Stimulated activated CD4-positive, alpha-beta T cell treated with anti-CD3 and anti-CD28 coated beads, Interleukin-1b, Interleukin-23, amount 100 ng/mL, for 24 hours (primary cell): ENCODE data around the gene ZNF593.

Source experiments
- DNase-seq, 4 experiments: peaks; one replicate each; pipeline ENCODE4 v3.0.0-alpha.2; 2020; ENCODE audit warnings: low read depth in 4 of 4, low spot score in 1 of 4

ZNF593 gene

GRCh38 chr1:26168410-26169197 is 1.1 kb upstream of the ZNF593 start, which contains the start of gene C1orf232:
Gene C1orf232 (minus strand): TSS chr1:26168963. CDS start chr1:26168499, 464 bp downstream.
- no peak for DNase-seq

DNA sequence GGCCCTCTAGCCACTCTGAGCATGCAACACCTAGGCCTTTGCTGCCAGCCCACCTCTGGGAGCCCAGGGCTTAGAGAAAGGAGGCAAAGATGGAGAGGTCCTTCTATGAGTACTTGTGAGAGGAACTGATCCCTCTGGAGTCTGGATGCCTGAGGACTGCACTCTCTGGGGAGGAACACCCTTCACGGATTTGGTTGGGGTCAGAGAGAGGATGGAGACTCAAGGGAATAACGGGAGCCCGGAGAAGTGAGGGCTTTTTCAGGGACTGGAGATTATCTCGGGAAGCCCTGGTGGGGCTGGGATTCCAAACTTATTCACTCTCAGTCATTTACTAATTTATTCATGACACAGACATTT is 532 bp upstream of the ZNF593 start:
- no peak for DNase-seq

- DNase-seq = no peak
Measured at GRCh38 chr1:26170472-26170821, 739 bp downstream of the ZNF593 start.

GRCh38 chr1:26171084-26172072 is 1.7 kb downstream of the ZNF593 start, which contains the start of gene ZNF593OS:
Gene ZNF593OS (minus strand): TSS chr1:26171832. CDS start chr1:26171661, 171 bp downstream.
- DNase-seq = no peak

- no peak for DNase-seq
Measured at GRCh38 chr1:26175346-26175745, 5.6 kb downstream of the ZNF593 start.

- peak in 1 of 4 experiments; percentile 23 for DNase-seq
Measured at GRCh38 chr1:26177182-26177684, 7.5 kb downstream of the ZNF593 start, which contains the start of gene CNKSR1. Gene CNKSR1 (plus strand): TSS chr1:26177491. CDS start chr1:26177548, 57 bp downstream.

GRCh38 chr1:26180010-26180506 is 10.3 kb downstream of the ZNF593 start:
- no peak for DNase-seq

DNA sequence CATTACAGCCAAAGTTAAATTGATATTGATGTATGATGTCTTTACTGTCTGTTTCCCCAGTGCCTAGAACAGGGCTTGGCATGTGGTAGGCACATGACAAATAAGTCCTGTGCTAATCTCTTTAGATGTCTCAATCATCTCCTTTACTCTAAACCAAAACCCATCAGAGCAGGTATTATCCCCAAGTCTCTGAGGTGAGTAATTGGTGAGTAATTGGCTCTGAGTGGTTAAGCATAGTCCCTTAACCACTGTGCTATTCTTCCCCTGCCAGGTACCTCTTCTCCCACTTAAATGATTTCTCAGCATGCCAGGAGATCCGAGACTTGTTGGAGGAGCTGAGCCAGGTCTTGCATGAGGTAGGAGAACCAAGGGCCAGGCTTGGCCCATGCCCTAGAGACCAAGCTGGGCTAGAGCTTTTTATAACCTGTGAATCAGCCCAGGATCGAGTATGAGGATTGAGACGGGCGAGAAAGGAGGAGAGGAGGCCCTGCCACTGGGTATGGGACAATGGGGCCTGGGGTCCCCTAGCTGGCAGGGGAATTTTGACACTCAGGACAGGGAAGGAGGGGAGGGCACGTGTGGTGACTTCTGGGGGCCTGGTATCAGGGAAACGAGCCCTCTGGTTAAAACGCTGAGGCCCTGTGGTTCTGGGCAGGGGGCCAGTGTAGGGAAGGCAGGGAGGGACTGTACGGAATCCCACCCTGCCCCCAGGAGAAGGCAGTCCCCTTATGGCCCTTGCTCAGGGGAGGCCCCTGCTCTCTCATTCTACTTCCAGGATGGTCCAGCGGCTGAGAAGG is 12.1 kb downstream of the ZNF593 start:
- DNase-seq = no peak

DNA sequence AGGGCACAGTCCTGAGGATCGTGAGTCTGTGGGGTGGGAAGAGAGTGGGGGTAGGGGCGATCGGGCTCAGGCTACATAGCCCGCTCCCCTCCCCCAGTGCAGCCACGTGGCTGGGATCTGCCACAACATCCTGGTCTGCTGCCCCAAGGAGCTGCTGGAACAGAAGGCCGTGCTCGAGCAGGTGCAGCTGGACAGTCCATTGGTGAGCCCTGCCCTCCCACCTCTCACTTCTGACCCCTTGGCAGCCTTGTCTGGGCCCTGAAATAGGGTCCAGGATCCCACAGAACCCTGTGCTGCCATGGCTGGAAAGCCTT is 12.6 kb downstream of the ZNF593 start:
- DNase-seq = no peak

DNA sequence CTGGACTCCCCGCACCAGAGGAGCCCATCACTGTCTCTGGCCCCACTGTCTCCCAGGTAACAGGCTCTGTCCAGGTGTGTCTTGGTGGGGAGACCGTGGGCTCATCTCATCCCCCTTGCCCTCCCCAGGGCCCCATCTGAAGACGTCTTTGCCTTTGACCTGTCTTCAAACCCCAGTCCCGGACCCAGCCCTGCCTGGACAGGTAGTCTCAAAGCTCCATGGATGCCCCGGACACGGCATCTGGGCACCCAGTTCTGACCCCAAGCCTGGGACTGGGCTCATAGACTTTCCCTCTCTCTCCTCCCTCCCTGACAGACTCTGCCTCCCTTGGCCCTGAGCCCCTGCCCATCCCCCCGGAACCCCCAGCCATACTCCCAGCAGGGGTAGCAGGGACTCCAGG is 14.4 kb downstream of the ZNF593 start:
- no peak for DNase-seq

GRCh38 chr1:26184883-26185282 is 15.2 kb downstream of the ZNF593 start:
- DNase-seq = no peak

DNA sequence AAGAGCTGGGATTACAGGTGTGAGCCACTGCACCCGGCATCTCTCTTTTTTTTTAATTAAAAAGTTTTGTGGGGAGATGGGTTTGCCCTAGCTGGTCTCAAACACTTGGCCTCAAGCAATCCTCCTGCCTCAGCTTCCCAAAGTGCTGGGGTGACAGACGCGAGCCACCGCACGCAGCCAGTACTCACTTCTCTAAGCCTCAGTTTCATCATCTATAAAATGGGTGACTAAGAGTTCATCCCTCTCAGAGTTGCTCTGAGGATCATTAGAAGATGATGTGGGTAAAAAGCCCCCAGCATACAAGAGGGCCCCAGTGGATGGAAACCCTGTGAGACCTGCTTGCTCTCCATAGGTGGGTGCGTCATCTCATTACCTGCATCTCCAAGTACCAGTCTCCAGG is 18.2 kb downstream of the ZNF593 start:
- DNase-seq = no peak

DNA sequence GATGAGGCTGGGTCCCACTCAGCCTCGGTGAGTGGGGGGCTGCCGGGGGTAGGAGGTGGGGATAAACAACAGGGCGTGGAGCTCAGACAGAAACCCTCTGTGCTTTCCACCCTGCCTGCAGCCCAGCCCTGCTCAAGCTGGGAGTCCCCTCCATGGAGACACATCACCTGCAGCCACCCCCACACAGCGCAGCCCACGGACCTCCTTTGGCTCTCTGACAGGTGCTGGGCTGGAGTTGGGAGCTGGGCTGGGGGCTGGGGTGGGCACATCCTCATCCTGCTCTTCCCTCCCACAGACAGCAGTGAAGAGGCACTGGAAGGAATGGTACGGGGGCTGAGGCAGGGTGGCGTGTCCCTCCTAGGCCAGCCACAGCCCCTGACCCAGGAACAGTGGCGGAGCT is 18.8 kb downstream of the ZNF593 start:
- no peak for DNase-seq

GRCh38 chr1:26189331-26189730 is 19.6 kb downstream of the ZNF593 start:
- no peak for DNase-seq

- no peak for DNase-seq
Measured at GRCh38 chr1:26189751-26190275, 20.1 kb downstream of the ZNF593 start.

- DNase-seq = no peak
Measured at GRCh38 chr1:26190373-26190987, 20.8 kb downstream of the ZNF593 start, which contains the start of gene CATSPER4. Gene CATSPER4 (plus strand): TSS chr1:26190602. CDS start chr1:26190628, 26 bp downstream.

GRCh38 chr1:26191739-26192138 is 22.0 kb downstream of the ZNF593 start:
- DNase-seq = no peak

DNA sequence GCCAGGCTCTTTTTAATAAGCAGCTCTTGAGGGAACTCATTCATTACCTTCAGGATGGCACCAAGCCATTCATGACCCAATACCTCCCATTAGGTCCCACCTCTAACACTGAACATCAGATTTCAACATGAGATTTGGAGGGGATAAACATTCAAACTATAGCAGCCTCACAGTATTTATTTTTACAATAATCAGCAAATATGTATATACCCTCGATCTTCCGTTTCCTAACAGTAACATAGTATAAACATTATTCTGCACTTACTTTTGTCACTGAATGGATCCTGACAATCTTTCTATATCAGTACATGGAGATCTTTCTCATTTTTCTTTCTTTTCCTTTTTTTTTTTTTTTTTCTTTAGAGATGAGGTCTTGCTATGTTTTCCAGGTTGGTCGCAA is 26.1 kb downstream of the ZNF593 start:
- no peak for DNase-seq

DNA sequence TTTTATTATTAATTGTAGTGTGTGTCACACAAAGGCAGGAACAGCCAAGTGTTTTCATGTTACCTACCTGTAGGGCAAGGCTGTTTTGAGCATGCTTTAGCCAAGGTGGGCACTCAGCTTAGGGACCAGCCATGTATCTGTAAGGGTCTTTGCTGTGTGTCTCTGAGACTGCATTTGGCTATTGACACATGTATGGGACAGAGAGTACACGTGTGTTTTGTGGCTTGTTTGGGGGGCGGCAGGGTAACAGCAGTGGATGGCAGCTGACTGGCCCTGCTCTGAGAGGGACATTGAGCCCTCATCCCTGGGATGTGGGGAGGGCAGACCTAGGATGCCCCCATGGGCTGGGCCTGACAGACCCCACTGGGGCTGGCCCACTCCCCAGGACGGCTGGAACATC is 27.6 kb downstream of the ZNF593 start:
- no peak for DNase-seq

DNA sequence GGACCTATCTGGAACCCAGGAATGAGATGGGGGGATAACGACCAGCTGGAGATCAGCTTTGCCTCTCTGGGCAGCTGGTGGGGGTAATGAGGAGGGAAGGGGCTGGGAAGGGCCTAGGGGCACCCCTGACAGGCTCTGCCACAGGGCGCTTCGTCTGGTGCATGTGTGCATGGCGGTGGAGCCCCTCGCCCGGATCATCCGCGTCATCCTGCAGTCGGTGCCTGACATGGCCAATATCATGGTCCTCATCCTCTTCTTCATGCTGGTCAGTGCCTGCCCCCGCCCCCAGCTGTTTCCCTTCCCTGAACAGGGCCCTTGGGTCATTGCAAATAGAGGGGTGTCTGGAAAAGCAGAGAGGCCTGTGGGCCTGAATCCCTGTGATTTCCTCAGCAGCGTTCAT is 28.1 kb downstream of the ZNF593 start:
- no peak for DNase-seq
